ENCODE data around the gene SCLT1.
"Not testable (repeated sequence)": the region's sequence is repeated elsewhere in the genome, so short reads cannot be mapped to it uniquely, and the experiment has no call there.

Gene SCLT1

GRCh38 chr4:129077326-129077725 lies 16.0 kb downstream of the SCLT1 start:
- peaks cover 65% of the 10 kb centered on the region for H3K36me3 ChIP-seq (ENCODE audit: insufficient read depth, low read length)
- H3K27me3 ChIP-seq (ENCODE audit: insufficient read depth, low read length) = no peaks in the 10 kb centered on the region
- H3K79me2 ChIP-seq (ENCODE audit: control insufficient read depth, insufficient read depth, low read length, unreplicated experiment) = peaks cover 17% of the 10 kb centered on the region
- no peaks in the 10 kb centered on the region for H3K4me1 ChIP-seq (ENCODE audit: control insufficient read depth, insufficient read depth, low read length, unreplicated experiment)
- no peak overlapping the region for H2AFZ ChIP-seq (ENCODE audit: low read length, unreplicated experiment)
- H3K27ac ChIP-seq (ENCODE audit: low read depth, low read length) = no peak overlapping the region
- no peak overlapping the region for H3K4me3 ChIP-seq (ENCODE audit: low read depth, low read length)

GRCh38 chr4:129069537-129069936 lies 23.8 kb downstream of the SCLT1 start:
- H3K27ac ChIP-seq (ENCODE audit: low read depth, low read length); H3K79me2 ChIP-seq (ENCODE audit: control insufficient read depth, insufficient read depth, low read length, unreplicated experiment); H3K4me3 ChIP-seq (ENCODE audit: low read depth, low read length); H3K27me3 ChIP-seq (ENCODE audit: insufficient read depth, low read length); H2AFZ ChIP-seq (ENCODE audit: low read length, unreplicated experiment): not testable (repeated sequence)
- peaks cover 26% of the 10 kb centered on the region for H3K36me3 ChIP-seq (ENCODE audit: insufficient read depth, low read length)
- peaks cover 16% of the 10 kb centered on the region for H3K4me1 ChIP-seq (ENCODE audit: control insufficient read depth, insufficient read depth, low read length, unreplicated experiment)

- Histone ChIP-seq H3K4me1 (ENCODE audit: control insufficient read depth, insufficient read depth, low read length, unreplicated experiment) (peaks cover 20% of the 10 kb centered on the region), H3K27ac (ENCODE audit: low read depth, low read length) (peak overlapping the region; percentile 53), H3K79me2 (ENCODE audit: control insufficient read depth, insufficient read depth, low read length, unreplicated experiment) (peaks cover 3% of the 10 kb centered on the region), H2AFZ (ENCODE audit: low read length, unreplicated experiment) (no peak overlapping the region), H3K4me3 (ENCODE audit: low read depth, low read length) (no peak overlapping the region), H3K36me3 (ENCODE audit: insufficient read depth, low read length) (peaks cover 32% of the 10 kb centered on the region), H3K27me3 (ENCODE audit: insufficient read depth, low read length) (no peaks in the 10 kb centered on the region)
Observed at GRCh38 chr4:129064717-129065116, 28.6 kb downstream of the SCLT1 start.

- Histone ChIP-seq H2AFZ (ENCODE audit: low read length, unreplicated experiment) (no peak overlapping the region), H3K79me2 (ENCODE audit: control insufficient read depth, insufficient read depth, low read length, unreplicated experiment) (peaks cover 3% of the 10 kb centered on the region), H3K27me3 (ENCODE audit: insufficient read depth, low read length) (no peaks in the 10 kb centered on the region), H3K4me1 (ENCODE audit: control insufficient read depth, insufficient read depth, low read length, unreplicated experiment) (peaks cover 20% of the 10 kb centered on the region), H3K36me3 (ENCODE audit: insufficient read depth, low read length) (peaks cover 32% of the 10 kb centered on the region), H3K4me3 (ENCODE audit: low read depth, low read length) (no peak overlapping the region), H3K27ac (ENCODE audit: low read depth, low read length) (no peak overlapping the region)
Observed at GRCh38 chr4:129063640-129064039, 29.7 kb downstream of the SCLT1 start.

- no peak overlapping the region for H2AFZ ChIP-seq (ENCODE audit: low read length, unreplicated experiment)
- H3K27ac ChIP-seq (ENCODE audit: low read depth, low read length) = no peak overlapping the region
- peaks cover 32% of the 10 kb centered on the region for H3K36me3 ChIP-seq (ENCODE audit: insufficient read depth, low read length)
- H3K4me3 ChIP-seq (ENCODE audit: low read depth, low read length) = no peak overlapping the region
- no peaks in the 10 kb centered on the region for H3K27me3 ChIP-seq (ENCODE audit: insufficient read depth, low read length)
- H3K4me1 ChIP-seq (ENCODE audit: control insufficient read depth, insufficient read depth, low read length, unreplicated experiment) = peaks cover 20% of the 10 kb centered on the region
- peaks cover 3% of the 10 kb centered on the region for H3K79me2 ChIP-seq (ENCODE audit: control insufficient read depth, insufficient read depth, low read length, unreplicated experiment)
Observed at GRCh38 chr4:129062580-129062979, 30.8 kb downstream of the SCLT1 start.

- Histone ChIP-seq H3K79me2 (ENCODE audit: control insufficient read depth, insufficient read depth, low read length, unreplicated experiment) (no peaks in the 10 kb centered on the region), H3K27ac (ENCODE audit: low read depth, low read length) (no peak overlapping the region), H3K27me3 (ENCODE audit: insufficient read depth, low read length) (no peaks in the 10 kb centered on the region), H2AFZ (ENCODE audit: low read length, unreplicated experiment) (no peak overlapping the region), H3K36me3 (ENCODE audit: insufficient read depth, low read length) (peaks cover 36% of the 10 kb centered on the region), H3K4me3 (ENCODE audit: low read depth, low read length) (no peak overlapping the region), H3K4me1 (ENCODE audit: control insufficient read depth, insufficient read depth, low read length, unreplicated experiment) (no peaks in the 10 kb centered on the region)
Observed at GRCh38 chr4:129059028-129059427, 34.3 kb downstream of the SCLT1 start.

- Histone ChIP-seq H3K79me2 (ENCODE audit: control insufficient read depth, insufficient read depth, low read length, unreplicated experiment) (peaks cover 3% of the 10 kb centered on the region), H3K4me3 (ENCODE audit: low read depth, low read length) (no peak overlapping the region), H3K4me1 (ENCODE audit: control insufficient read depth, insufficient read depth, low read length, unreplicated experiment) (no peaks in the 10 kb centered on the region), H2AFZ (ENCODE audit: low read length, unreplicated experiment) (no peak overlapping the region), H3K27me3 (ENCODE audit: insufficient read depth, low read length) (no peaks in the 10 kb centered on the region), H3K27ac (ENCODE audit: low read depth, low read length) (no peak overlapping the region), H3K36me3 (ENCODE audit: insufficient read depth, low read length) (no peaks in the 10 kb centered on the region)
Observed at GRCh38 chr4:129046055-129046959, 47.0 kb downstream of the SCLT1 start.

GRCh38 chr4:129043523-129043922 lies 49.8 kb downstream of the SCLT1 start:
- no peaks in the 10 kb centered on the region for H3K36me3 ChIP-seq (ENCODE audit: insufficient read depth, low read length)
- H3K4me3 ChIP-seq (ENCODE audit: low read depth, low read length) = no peak overlapping the region
- no peak overlapping the region for H2AFZ ChIP-seq (ENCODE audit: low read length, unreplicated experiment)
- H3K79me2 ChIP-seq (ENCODE audit: control insufficient read depth, insufficient read depth, low read length, unreplicated experiment) = peaks cover 3% of the 10 kb centered on the region
- H3K27ac ChIP-seq (ENCODE audit: low read depth, low read length) = no peak overlapping the region
- no peaks in the 10 kb centered on the region for H3K27me3 ChIP-seq (ENCODE audit: insufficient read depth, low read length)
- no peaks in the 10 kb centered on the region for H3K4me1 ChIP-seq (ENCODE audit: control insufficient read depth, insufficient read depth, low read length, unreplicated experiment)

GRCh38 chr4:129040471-129040870 lies 52.9 kb downstream of the SCLT1 start:
- no peak overlapping the region for H3K4me3 ChIP-seq (ENCODE audit: low read depth, low read length)
- H3K36me3 ChIP-seq (ENCODE audit: insufficient read depth, low read length) = no peaks in the 10 kb centered on the region; the same call in 1 of the 2 replicates
- no peaks in the 10 kb centered on the region for H3K79me2 ChIP-seq (ENCODE audit: control insufficient read depth, insufficient read depth, low read length, unreplicated experiment)
- H3K4me1 ChIP-seq (ENCODE audit: control insufficient read depth, insufficient read depth, low read length, unreplicated experiment) = no peaks in the 10 kb centered on the region
- no peak overlapping the region for H2AFZ ChIP-seq (ENCODE audit: low read length, unreplicated experiment)
- H3K27ac ChIP-seq (ENCODE audit: low read depth, low read length) = no peak overlapping the region
- H3K27me3 ChIP-seq (ENCODE audit: insufficient read depth, low read length) = no peaks in the 10 kb centered on the region

- Histone ChIP-seq H3K36me3 (ENCODE audit: insufficient read depth, low read length) (no peaks in the 10 kb centered on the region; the same call in 1 of the 2 replicates), H2AFZ (ENCODE audit: low read length, unreplicated experiment) (no peak overlapping the region), H3K4me3 (ENCODE audit: low read depth, low read length) (no peak overlapping the region), H3K27me3 (ENCODE audit: insufficient read depth, low read length) (no peaks in the 10 kb centered on the region), H3K4me1 (ENCODE audit: control insufficient read depth, insufficient read depth, low read length, unreplicated experiment) (no peaks in the 10 kb centered on the region), H3K27ac (ENCODE audit: low read depth, low read length) (no peak overlapping the region), H3K79me2 (ENCODE audit: control insufficient read depth, insufficient read depth, low read length, unreplicated experiment) (no peaks in the 10 kb centered on the region)
Observed at GRCh38 chr4:129037093-129037492, 56.2 kb downstream of the SCLT1 start.
